GM23248 (cell line): ENCODE results near the gene PEAK1. TPM values are rescaled to one million over a fixed set of nuclear protein-coding genes. Genes with fewer than 3 reads are reported as not detected.

Experiments
- DNase-seq: peaks from one replicate; pipeline ENCODE4 v3.0.0-alpha.2; 2015
- H2AFZ ChIP-seq: fragments of 200-600 bp; sonication (generic); 2 replicates; pipeline ENCODE4 v1.6.1; 2016; ENCODE audit warnings: antibody characterized with exemption
- H3F3A ChIP-seq: fragments of 200-600 bp; sonication (generic); 2 replicates; pipeline ENCODE4 v1.6.1; 2016; ENCODE audit warnings: mild to moderate bottlenecking, antibody characterized with exemption, mixed run types; ENCODE audit not compliant: insufficient read depth
- H3K27ac ChIP-seq: fragments of 200-600 bp; sonication (generic); 2 replicates; pipeline ENCODE4 v1.5.1; 2016; ENCODE audit warnings: mild to moderate bottlenecking
- H3K27me3 ChIP-seq: fragments of 200-600 bp; sonication (generic); replicated peaks from 2 replicates; pipeline ENCODE4 v1.6.1; 2016; ENCODE audit warnings: mild to moderate bottlenecking; ENCODE audit not compliant: insufficient read depth
- H3K36me3 ChIP-seq: fragments of 200-600 bp; sonication (generic); 2 replicates; pipeline ENCODE4 v1.6.1; 2016; ENCODE audit warnings: low read depth, mild to moderate bottlenecking
- H3K4me1 ChIP-seq: fragments of 200-600 bp; sonication (generic); 2 replicates; pipeline ENCODE4 v1.6.1; 2016; ENCODE audit warnings: mild to moderate bottlenecking; ENCODE audit not compliant: insufficient read depth
- H3K4me2 ChIP-seq: fragments of 200-600 bp; sonication (generic); one replicate; pipeline ENCODE4 v1.6.1; 2016; ENCODE audit warnings: mild to moderate bottlenecking; ENCODE audit not compliant: unreplicated experiment
- H3K4me3 ChIP-seq: fragments of 200-600 bp; sonication (generic); 2 replicates; pipeline ENCODE4 v1.5.1; 2016; ENCODE audit warnings: mild to moderate bottlenecking
- H3K79me2 ChIP-seq: fragments of 200-600 bp; sonication (generic); 2 replicates; pipeline ENCODE4 v1.6.1; 2016; ENCODE audit warnings: mild to moderate bottlenecking; ENCODE audit not compliant: insufficient read depth
- H3K9ac ChIP-seq: fragments of 200-600 bp; sonication (generic); 2 replicates; pipeline ENCODE4 v1.6.1; 2016; ENCODE audit warnings: mild to moderate bottlenecking
- H3K9me2 ChIP-seq: fragments of 200-600 bp; sonication (generic); 2 replicates; pipeline ENCODE4 v1.6.1; 2016; ENCODE audit warnings: mixed run types, mild to moderate bottlenecking, moderate library complexity; ENCODE audit not compliant: insufficient read depth
- H3K9me3 ChIP-seq: fragments of 200-600 bp; sonication (generic); one replicate; pipeline ENCODE4 v1.6.1; 2017; ENCODE audit warnings: low read depth
- H4K20me1 ChIP-seq: fragments of 200-600 bp; sonication (generic); 2 replicates; pipeline ENCODE4 v1.6.0; 2016; ENCODE audit not compliant: insufficient read depth
- EZH2 ChIP-seq: fragments of 200-600 bp; sonication (generic); IDR thresholded peaks from 2 replicates; pipeline ENCODE4 v1.6.1; 2018; ENCODE audit warnings: antibody characterized with exemption, mild to moderate bottlenecking; ENCODE audit not compliant: insufficient read depth, poor library complexity, severe bottlenecking
- EZH2phosphoT487 ChIP-seq: fragments of 200-600 bp; sonication (generic); IDR thresholded peaks from 2 replicates; pipeline ENCODE4 v1.6.1; 2018; ENCODE audit warnings: antibody characterized with exemption, moderate library complexity, mild to moderate bottlenecking, low read depth; ENCODE audit not compliant: insufficient read depth
- WGBS, 2 experiments: methylation state at CpG; one replicate each; pipeline ENCODE4 v1.1.6; 2015 to 2017; ENCODE audit warnings: low lambda C conversion rate in 2 of 2, low coverage in 1 of 2; ENCODE audit errors: missing lambda C conversion rate in 2 of 2; 5-methylcytosine and 5-hydroxymethylcytosine counted together
- in situ Hi-C: fragments of 300-500 bp; cut with MboI; formaldehyde crosslinking; loops from 2 replicates; pipeline ENCODE4 v1.15.0; 2020
- polyA plus RNA-seq: library from polyadenylated mRNA; unstranded; fragments of >200 nt; fragmentation: Nextera tagmentation; extraction: Ambion mirVana; gene quantifications from 2 replicates; pipeline ENCODE4 v1.2.1, GENCODE V29; 2016
- total RNA-seq: library from RNA; depleted of rRNA; stranded (reverse); fragments of >200 nt; shearing (Covaris generic); gene quantifications from 2 replicates; pipeline ENCODE4 v1.2.3, GENCODE V29; 2014

Gene PEAK1
- total and polyA plus RNA-seq, 2 experiments from 2014 or later: 22.4 to 74.5 TPM

DNA sequence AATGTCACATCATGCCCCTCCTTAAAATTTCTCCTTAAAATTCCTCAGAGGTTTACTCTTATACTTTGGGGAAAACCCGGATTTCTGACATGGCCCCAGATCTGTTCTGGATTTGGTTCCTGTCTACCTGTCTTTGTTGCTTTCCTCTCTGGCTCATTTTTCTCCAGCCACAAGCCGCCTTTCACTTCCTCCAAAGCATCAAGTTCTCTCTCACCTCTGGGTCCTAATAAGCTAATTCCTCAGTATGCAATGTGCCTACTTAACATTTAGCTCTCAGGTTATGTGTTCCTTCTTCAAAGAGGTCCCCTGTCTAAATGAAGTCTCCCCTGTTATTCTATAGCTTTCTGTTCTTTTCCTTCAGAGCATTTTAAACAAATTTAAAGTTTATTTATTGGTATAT is 16.9 kb upstream of the PEAK1 start:
- no peaks in the 10 kb centered on the region for H3K9me3 ChIP-seq
- H3K36me3 ChIP-seq: no peaks in the 10 kb centered on the region
- H3K27ac ChIP-seq: no peak overlapping the region
- H3K9ac ChIP-seq: no peak overlapping the region
- in situ Hi-C loops: no loop called here
- peaks cover 14% of the 10 kb centered on the region for H4K20me1 ChIP-seq
- no peak overlapping the region for H2AFZ ChIP-seq
- H3K9me2 ChIP-seq: no peaks in the 10 kb centered on the region
- 97 to 98% methylated on average over 2 of the region's 2 CpGs for WGBS, 2 experiments
- H3K27me3 ChIP-seq: no peaks in the 10 kb centered on the region
- H3F3A ChIP-seq: peaks cover 6% of the 10 kb centered on the region; the same call in 1 of the 2 replicates
- H3K4me3 ChIP-seq: no peak overlapping the region
- H3K4me2 ChIP-seq: no peak overlapping the region
- H3K4me1 ChIP-seq: peaks cover 14% of the 10 kb centered on the region; the same call in 1 of the 2 replicates
- TF ChIP-seq EZH2phosphoT487 (no peak), EZH2 (no peak)
- H3K79me2 ChIP-seq: peaks cover 81% of the 10 kb centered on the region
- no peak for DNase-seq

DNA sequence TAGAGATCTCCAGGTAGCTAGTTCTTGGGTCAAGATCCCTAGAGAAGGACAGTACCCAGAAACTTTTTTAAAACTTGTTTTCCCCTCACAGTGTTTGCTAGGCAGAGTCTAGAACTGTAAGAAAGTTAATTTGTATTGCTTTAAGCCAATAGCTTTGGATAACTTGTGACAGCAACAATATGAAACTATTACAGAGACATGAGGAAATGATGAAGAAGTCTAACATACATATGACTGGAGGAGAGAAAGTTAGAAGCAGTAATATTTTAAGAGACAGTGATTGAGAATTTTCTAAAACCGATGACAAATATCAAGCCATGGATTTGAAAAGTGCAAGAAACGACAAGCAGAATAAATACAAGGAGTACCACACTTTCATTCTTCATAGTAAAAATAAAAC is 10.7 kb upstream of the PEAK1 start:
- WGBS, 2 experiments: 95 to 98% methylated on average over 2 of the region's 2 CpGs
- no peaks in the 10 kb centered on the region for H3F3A ChIP-seq
- H3K27ac ChIP-seq: no peak overlapping the region
- no peaks in the 10 kb centered on the region for H3K9me3 ChIP-seq
- H3K9me2 ChIP-seq: no peaks in the 10 kb centered on the region
- TF ChIP-seq EZH2: no peak
- no peak for TF ChIP-seq EZH2phosphoT487
- peaks cover 85% of the 10 kb centered on the region for H3K79me2 ChIP-seq
- H3K4me2 ChIP-seq: no peak overlapping the region
- H2AFZ ChIP-seq: no peak overlapping the region
- no peaks in the 10 kb centered on the region for H3K4me1 ChIP-seq
- DNase-seq: no peak
- in situ Hi-C loops: no loop called here
- H3K9ac ChIP-seq: no peak overlapping the region
- no peaks in the 10 kb centered on the region for H3K27me3 ChIP-seq
- H3K4me3 ChIP-seq: no peak overlapping the region
- H3K36me3 ChIP-seq: no peaks in the 10 kb centered on the region
- peaks cover 9% of the 10 kb centered on the region; the same call in 1 of the 2 replicates for H4K20me1 ChIP-seq

DNA sequence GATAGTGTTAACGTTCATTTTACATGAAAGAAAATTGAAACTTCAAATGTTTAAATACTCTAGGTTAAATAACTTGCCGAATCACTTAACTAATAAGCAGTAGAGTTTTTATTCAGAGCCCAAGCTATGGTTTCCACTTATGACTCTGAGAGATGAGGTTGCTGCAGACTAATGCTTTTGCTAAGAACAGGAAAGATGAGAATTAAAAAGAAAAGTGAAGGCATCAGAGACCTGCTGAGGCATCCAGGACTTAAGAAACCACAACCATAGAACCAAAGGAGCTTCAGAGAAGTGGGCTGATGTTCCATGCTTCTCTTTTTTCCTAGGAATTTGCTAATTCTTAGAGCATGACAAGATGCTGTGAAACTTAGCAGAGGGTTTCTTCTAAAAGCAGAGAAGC is 10.3 kb upstream of the PEAK1 start:
- Histone ChIP-seq H3K27me3 (no peaks in the 10 kb centered on the region), H3K4me3 (no peak overlapping the region), H3K9me3 (no peaks in the 10 kb centered on the region), H3K79me2 (peaks cover 89% of the 10 kb centered on the region), H3K9me2 (no peaks in the 10 kb centered on the region), H2AFZ (no peak overlapping the region), H4K20me1 (peaks cover 9% of the 10 kb centered on the region; the same call in 1 of the 2 replicates), H3K4me1 (no peaks in the 10 kb centered on the region), H3K9ac (no peak overlapping the region), H3K4me2 (no peak overlapping the region), H3K27ac (no peak overlapping the region), H3F3A (no peaks in the 10 kb centered on the region), H3K36me3 (no peaks in the 10 kb centered on the region)
- TF ChIP-seq EZH2phosphoT487 (no peak), EZH2 (no peak)
- 93 to 98% methylated on average over 2 of the region's 2 CpGs for WGBS, 2 experiments
- no peak for DNase-seq
- in situ Hi-C loops: no loop called here

DNA sequence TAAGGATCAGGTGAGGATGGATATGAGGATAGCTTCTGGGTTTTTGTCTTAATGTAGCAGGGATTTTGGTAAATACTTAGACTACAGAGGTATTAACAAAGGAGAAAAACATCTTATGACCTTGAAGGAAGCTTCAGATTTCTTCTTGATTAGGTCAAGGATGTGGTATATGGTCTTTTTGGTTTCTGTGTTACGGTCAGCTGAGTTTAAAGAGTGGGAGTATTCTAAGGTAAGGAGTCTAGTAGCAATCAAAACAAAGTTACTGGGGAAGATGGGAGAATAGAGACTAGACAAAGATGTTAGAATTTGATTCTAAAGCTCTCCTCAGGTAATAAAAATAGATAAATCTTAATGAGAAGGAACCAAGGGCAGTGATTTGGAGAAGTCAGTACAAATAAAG is 7.0 kb upstream of the PEAK1 start:
- no peaks in the 10 kb centered on the region for H4K20me1 ChIP-seq
- in situ Hi-C loops: no loop called here
- 86 to 97% methylated on average over 1 of the region's 1 CpG for WGBS, 2 experiments

DNA sequence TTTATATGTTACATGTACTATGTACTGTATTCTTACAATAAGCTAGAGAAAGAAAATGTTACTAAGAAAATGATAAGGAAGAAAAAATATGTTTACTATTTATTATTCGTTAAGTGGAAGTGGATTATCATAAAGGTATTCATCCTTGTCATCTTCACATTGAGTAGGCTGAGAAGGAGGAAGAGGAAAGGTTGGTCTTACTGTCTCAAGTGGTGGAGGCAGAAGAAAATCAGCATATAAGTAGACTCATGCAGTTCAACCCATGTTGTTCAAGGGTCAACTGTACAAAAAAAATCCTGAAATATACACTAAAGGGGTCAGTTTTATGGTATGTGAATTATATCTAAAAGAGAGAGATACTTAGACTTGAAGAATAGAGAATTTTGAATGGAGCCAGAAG is 6.5 kb upstream of the PEAK1 start:
- in situ Hi-C loops: no loop called here
- Histone ChIP-seq H3K27me3 (no peaks in the 10 kb centered on the region), H3K27ac (no peak overlapping the region), H3F3A (no peaks in the 10 kb centered on the region), H3K9me2 (no peaks in the 10 kb centered on the region), H3K4me1 (peaks cover 23% of the 10 kb centered on the region), H2AFZ (no peak overlapping the region), H3K36me3 (no peaks in the 10 kb centered on the region), H3K9me3 (no peaks in the 10 kb centered on the region), H4K20me1 (no peaks in the 10 kb centered on the region), H3K4me2 (no peak overlapping the region), H3K79me2 (peaks cover 98% of the 10 kb centered on the region), H3K9ac (no peak overlapping the region), H3K4me3 (no peak overlapping the region)
- TF ChIP-seq EZH2 (no peak), EZH2phosphoT487 (no peak)
- 96 to 98% methylated on average over 1 of the region's 1 CpG for WGBS, 2 experiments
- DNase-seq: no peak

More for the DNA sequence above, 7.0 kb upstream of the PEAK1 start:
- Histone ChIP-seq H3K36me3 (no peaks in the 10 kb centered on the region), H3K27me3 (no peaks in the 10 kb centered on the region), H3K4me3 (no peak overlapping the region), H3K9me2 (no peaks in the 10 kb centered on the region), H3F3A (no peaks in the 10 kb centered on the region), H3K4me1 (peaks cover 18% of the 10 kb centered on the region), H2AFZ (no peak overlapping the region), H3K9ac (no peak overlapping the region), H3K27ac (no peak overlapping the region), H3K79me2 (peaks cover 98% of the 10 kb centered on the region), H3K4me2 (no peak overlapping the region), H3K9me3 (no peaks in the 10 kb centered on the region)
- no peak for DNase-seq
- TF ChIP-seq EZH2phosphoT487 (no peak), EZH2 (no peak)
